NCI-H2081 (cell line): ENCODE data around the gene CCSER1.

ENCODE experiments used
- DNase-seq, 2 experiments: peaks; one replicate each; lab custom pipeline; 2025; lab: John Stamatoyannopoulos, UW

Gene CCSER1

DNA sequence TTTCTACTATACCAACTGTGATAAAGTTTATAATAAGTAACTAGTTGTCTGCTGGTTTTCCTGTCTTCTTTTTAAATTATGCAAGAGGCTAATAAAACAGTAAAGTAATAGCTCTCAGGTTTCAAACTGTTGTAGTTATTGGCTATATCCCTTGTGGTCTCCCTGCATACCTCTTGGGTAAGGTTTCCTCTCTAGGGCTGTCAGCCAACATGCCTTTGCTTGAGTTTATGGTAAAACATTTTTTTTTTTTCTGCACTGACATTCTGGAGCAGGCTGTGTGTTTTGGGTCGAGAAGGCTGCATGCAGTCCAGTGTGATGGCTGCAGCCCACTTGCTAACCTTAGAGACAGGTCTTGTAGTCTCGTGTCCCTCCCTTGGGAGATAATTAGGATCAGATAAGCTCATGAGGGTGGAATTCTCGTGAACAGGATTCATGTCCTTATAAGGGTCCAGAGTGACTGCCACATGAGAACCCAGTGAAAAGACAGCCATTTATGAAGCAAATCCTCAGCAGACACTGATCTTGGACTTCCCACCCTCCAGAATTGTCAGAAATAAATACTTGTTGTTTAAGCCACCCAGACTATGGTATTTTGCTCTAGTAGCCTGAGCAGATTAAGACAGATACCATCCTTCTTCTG, 831.2 kb downstream of the CCSER1 start:
- DNase-seq: no peak

DNA sequence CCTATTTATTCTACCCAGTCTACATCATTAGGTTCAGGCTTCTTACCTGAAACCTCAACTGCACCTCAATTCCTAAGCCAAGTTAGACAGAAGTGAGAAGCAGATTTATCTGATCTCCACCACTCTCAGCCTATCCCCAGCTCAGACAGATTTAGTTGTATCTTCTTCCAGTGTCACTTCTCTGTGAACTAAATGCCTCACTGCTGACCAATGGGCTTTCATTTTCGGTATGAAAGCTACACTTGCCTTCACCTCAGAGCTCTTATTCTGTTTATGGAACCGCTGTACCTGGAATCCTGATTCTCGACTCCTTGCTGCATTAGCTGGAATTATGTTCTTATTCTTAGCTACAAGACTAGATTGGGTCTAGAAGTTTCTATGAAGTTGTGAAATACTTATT, 833.2 kb downstream of the CCSER1 start:
- DNase-seq: no peak

DNA sequence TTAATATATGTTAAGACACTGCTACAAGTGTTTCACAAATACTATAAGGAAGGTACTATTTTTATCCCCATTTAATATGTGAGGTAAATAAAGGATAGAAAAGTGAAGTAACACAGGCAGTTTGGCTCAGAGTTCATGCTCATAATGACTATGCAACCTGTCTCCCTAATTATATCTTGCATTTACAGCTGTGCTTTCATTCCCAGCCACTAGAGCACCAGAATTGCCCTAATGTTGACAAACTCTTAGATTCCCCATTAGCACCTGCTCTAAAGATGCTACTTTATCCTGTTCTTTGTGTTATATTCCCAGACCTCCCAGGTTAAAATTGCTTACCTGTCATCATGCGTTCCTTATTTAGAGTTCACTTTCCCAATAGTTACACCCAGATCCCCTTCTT, 833.6 kb downstream of the CCSER1 start:
- peak in 1 of 2 experiments; percentile 78 for DNase-seq

DNA sequence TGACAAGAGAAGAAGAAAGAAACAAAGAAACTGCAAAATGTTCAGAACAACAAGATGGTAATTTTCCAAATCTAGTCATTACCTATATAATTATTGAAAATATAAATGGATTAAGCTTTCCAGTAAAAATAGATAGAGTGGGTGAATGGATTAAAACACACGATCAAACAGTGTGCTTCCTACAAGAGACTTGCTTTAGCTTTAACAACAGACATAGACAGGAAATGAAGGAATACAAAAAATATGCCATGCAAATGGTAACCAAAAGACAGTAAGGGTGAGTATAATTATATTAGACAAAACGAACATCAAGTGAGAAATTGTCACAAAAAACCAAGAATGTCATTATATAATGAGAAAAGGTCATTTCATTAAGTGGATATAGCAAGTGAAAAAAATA, 842.8 kb downstream of the CCSER1 start:
- no peak for DNase-seq

DNA sequence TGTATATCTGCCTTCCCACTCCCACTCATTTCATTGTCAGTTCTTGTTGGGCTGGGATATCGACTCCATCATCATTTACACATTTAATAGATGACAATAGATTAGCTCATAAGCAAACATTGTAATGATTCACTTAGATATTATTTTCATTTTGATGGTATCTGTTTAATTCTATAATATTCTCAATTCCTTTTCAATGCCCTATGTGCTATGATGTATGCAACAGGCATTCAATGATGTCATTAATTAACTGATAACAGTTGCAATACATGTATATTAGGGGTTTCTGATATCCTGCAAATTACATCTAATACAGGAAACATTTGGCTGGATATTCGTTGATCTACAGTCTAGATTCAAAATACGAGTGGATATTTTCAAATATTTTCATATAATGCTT, 850.5 kb downstream of the CCSER1 start:
- no peak for DNase-seq

DNA sequence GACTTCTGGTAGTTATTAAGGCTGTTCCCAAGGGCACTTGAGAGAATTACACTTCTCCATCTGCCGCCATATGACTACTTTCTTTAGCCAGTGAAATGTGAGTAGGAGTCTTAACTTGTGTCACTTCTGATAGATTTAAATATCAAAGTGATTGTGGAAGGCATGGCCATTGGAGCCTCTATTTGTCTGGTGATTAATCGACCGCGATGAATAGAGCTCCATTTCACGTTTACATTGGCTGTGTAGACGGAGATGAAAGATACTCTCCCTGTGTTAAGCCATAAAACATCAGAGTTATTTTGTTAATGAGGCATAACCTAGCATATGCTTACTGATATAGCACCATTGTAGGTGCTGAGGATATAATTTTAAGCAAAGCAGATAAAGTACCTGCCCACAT, 852.4 kb downstream of the CCSER1 start:
- peak in 1 of 2 experiments; percentile 6 for DNase-seq

DNA sequence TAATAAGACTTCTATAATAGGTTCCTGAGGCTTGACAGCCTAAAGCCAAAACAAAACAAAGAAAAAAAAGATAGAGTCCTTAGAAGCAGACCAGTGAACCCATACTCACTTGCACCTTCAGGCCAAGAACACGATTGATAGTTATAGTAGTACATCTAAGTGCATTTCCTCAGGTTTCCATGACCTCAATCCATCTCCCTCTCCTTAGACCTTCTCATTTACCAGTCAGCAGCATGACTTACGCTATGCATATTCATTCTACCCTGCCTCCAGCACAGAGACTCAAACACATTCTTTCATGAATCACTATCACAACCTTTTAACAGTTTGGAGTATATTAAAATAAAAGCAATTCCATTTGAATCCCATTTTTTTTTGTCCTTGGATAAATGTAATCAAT, 855.6 kb downstream of the CCSER1 start:
- no peak for DNase-seq

DNA sequence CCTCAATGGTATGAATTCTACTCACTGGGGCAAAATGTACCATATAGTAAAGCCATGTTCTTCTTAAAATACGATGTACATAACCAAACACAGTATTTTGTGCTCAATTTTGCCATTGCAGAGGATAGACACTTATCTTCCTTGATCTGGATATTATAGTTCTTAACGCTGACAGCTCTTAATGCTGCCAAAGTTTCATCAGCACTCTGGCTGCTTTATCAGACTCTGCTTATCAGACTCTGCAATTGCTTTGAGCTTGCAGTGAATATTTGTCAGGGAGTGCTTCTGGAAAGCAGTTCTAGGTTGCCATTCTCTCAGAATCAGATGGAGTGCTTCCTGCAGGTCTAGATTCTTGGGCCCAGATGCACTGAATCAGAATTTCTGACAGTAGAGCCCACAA, 863.1 kb downstream of the CCSER1 start:
- DNase-seq: no peak

DNA sequence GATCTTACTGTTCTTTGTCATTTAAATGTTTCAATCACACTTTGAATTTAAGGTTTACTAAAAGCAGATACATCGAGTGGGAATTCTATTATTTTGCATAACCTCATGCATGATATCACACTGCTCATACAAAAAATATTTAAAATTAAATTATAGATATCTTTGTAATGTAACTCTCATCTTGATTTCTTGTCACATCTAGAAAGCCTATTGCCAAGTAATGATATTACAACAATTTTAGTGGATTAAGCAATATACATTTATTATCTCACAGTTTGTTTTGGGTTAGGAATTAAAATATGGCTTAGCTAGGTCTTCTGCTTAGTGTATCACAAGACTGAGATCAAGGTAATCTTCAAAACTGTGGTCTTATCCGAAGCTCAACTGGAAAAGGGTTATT, 865.0 kb downstream of the CCSER1 start:
- DNase-seq: no peak

DNA sequence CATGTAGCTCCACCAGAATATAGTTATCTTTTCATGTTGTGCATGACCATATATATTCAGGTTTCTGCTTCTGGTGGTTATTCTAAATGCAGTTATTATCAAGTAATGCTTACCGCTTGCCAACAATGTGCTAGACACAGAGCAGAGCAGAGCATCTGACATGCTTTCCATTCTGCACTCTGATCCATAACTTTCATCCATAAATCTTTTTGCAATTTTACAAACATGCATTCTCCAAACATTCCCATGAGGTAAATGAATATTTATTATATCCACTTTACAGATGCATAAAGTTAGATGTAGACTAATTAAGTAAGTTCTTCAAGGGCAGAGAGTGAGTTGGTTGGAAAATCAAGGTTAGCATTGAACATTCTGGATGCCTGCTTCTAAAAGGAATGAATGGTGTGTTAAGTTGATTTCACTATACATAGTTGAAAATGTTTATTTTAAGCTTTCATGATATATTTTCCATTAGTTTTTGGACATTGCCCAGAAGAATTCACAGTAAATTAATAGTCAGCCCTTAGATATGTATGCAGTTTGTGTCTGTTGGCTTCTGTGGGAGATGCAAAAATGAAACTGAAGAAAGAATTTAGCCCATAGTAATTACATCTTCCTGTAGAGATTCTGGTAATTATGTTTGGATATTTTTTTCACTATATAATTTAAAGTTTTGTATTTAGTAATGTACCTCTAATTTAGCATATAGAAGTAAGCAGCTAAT, 867.8 kb downstream of the CCSER1 start:
- DNase-seq: no peak

DNA sequence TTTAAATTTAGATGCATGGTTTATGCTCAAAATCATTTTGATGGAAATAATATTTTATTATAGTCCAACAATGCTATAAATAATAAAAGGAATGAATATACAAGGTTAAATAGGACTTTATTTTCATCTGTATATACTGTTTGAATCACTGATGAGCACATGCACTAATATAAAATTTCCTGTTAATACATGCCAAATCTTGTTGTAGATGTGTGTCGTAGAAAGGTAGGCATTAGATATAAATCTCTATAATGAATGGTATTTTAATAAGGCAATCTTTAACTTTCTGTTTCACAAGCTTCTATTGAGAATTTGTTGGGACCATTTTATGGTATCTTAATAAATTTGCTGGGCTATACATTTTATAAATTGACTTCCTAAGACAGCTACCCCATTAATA, 868.8 kb downstream of the CCSER1 start:
- no peak for DNase-seq

DNA sequence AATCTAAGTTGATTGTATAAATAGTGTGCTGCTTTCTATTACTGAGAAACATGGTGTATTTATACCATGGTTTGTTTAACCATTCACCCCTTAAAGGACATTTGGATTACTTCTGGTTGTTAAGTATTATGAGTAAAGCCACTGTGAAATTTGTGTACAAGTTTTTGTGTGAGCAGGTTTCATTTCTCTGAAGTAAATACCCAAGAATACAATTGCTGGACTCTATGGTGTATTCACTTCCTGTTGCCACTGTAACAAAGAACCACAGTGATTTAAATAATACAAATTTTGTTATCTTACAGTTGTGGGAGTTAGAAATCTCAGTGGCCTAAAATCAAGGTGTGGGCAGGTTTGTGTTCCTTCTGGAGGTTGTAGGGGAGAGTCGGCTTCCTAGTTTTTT, 869.6 kb downstream of the CCSER1 start:
- DNase-seq: no peak

DNA sequence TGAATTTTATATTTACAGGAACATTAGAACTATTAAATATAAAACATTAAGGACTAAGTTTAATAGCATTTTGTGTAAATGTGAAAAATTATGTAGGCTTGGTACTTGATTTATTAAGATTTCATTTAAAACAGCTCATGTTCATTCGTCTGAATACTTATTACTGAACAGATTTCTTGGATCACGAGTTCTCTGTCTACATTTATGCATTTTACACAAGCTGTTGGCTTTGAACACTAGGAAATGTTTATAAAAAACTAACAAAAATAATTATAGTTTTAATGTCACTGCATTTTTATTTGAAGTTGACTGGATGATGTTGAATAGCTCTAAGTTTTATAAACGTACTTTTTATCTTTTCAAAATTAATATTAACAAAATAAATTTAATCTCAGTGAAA, 888.7 kb downstream of the CCSER1 start:
- no peak for DNase-seq

DNA sequence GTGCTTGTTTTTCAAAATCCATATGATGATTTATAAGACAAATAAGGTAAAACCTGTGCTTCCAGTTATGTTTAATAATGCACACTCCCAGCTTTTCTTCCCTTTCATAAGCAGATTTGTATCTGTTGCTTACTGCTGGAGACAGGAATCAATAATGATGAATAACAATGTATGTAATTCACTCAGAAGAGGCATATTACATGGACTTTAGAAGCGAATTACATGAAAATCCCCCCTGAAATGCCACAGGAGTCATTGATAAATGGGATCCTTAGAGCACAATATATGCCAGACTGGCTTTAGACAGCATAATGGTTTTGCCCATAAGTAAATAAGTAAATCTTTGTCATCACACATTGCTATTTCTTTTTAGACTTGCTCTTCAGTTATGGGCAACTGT, 892.3 kb downstream of the CCSER1 start:
- DNase-seq: no peak

DNA sequence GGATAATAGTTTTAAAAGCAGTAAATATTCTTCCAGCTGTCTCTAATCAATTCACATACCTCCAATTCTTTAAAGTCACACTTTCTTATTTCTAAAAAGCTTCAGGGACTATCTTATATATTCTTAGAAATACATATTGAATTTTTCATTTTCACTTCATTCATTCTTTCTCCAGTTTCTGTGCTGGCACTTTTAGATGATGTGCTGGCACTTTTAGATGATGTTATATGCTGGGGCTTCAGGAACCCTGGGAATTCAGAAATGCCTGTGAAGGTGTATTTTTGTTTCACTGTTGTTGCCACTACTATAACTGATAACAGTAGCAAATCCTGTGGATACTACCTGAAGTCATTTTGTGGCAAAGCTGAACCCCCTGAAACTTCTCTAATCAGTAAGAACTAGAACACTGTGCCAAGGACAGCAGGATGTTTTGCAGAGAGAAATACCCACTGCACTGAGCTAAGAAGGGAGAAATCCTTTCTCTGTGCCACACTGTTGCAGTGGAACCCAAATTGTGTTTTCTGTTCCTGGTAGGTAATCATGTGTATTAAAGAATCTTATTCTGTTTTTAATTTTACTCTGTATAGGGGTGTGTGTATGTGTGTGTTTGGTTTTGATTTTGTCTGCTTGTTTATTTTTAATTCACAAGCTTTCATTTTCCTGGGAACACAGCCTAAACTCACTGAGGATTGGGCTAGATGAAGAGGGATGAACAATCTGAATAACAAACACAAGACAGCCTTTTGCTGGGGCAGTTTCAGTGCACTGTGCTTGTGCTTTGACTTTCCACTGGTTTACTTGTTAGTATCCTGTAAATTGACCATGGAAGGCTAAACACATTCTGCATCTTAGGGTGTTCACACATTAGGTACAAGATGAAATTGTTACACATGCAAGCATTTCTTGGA, 898.3 kb downstream of the CCSER1 start:
- no peak for DNase-seq

DNA sequence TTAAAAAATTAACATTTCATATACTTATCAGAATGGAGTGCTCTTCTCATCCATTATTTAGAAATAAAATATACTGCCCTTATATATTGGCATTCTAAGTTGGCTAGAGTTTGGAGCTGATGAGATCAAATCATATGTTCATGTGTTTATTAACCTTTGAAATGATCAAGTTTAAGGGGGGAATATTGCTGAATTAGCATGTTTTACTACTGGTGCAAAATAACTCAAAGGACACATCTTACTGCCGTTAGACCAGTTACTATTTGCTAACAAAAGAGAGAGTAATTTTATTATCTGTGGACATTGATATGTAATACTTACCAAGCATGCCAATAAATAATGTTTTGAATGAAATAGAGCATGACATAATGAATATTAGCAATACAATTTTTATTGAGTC, 901.0 kb downstream of the CCSER1 start:
- no peak for DNase-seq

DNA sequence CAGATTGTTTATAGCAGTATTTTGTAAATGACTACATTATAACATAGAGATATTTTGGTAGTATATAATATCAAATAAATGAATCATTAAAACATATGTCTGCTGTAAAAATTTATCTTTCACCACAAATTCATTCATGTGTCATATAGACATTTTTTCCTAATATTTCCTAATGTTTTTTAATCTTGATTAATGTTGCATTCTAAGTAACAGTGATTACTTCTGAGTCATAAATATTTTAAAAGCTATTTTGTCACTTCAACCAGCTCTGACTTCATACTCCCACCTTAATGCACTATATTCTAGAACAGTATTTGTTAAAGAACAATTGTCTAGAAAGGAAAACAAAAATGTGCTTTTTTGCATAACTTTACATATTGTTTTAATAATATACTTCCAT, 904.6 kb downstream of the CCSER1 start:
- DNase-seq: no peak

DNA sequence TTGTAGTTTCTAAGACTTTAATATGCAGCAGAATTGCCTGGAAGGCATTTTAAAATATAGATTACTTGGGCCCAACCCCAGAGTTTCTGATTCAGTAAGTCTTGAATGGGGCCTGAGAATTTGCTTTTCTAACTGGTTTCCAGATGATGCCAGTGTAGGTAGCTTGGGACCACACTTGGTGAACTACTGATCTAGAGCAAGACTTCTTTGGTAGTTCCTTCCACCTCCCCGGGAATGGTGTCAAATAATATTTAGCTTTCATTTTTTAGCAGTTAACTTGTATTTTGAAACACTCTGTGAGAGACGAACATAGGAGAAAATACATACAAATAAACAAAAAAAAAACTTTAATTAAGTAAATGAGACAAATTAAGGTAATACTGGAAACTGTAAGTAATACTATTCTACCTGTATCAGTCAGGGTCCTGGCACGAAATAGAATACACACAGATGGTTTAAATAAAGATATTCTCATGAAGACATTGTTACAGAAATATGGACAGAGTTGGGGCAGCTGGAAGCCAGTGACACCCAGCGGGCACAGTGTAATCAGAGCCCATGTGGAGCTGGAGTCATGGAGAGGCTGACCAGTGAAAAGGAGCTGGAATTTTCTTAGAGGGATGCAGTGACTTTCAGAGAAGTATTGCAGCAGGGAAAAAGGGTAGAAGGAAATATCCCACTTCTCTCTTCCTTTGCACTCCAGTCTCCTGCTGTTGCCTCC, 905.7 kb downstream of the CCSER1 start:
- DNase-seq: no peak

DNA sequence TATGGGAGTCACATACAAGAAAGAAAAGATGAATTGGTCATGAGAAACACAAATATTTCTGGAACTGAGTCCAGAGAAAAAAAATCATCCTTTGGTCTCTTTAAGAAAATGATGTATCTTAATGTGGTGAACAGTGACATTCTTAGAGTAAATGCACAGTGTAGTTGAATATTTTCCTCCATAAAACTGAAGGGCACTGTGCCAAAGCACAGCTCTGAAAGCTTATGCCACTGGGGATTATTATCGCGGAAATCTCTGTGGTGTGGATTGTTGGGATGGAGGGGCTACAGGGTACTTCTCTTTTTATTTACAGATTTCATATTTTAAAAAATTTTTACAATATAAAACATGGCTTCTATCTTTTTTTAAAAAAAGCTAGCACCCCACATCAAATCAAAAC, 908.1 kb downstream of the CCSER1 start:
- no peak for DNase-seq

DNA sequence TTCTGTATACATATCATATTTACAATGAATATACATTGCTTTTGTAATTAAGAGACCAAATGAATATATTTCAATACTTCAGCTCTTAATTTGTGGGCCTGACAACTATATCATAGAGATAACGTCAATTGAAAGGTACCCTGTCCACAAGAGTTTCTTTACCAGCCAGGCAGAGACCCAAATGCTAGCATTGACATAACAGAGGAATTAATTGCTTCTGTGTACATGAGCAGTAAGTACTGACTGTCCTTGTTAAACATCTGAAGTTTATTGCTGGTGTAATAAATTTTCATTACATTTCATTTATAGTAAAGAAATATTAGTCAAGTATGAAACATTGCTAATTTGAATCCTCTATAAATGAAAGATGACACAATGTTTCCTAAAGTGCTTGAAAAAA, 910.8 kb downstream of the CCSER1 start:
- DNase-seq: no peak

DNA sequence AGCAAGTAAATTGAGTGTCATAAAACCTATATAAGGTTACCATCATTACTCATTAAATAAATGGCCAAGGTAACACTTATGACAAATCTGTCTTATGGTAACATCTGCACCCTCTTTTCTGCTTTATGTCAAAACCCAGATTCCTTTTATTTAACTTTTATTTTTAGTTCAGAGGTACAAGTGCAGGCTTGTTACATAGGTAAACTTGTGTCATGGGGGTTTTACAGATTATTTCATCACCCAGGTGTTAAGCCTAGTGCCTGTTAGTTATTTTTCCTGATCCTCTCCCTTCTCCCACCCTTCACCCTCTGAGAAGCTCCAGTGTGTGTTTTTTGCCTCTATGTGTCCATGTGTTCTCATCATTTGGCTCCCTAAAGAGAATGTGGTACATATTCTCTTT, 930.7 kb downstream of the CCSER1 start:
- no peak for DNase-seq

DNA sequence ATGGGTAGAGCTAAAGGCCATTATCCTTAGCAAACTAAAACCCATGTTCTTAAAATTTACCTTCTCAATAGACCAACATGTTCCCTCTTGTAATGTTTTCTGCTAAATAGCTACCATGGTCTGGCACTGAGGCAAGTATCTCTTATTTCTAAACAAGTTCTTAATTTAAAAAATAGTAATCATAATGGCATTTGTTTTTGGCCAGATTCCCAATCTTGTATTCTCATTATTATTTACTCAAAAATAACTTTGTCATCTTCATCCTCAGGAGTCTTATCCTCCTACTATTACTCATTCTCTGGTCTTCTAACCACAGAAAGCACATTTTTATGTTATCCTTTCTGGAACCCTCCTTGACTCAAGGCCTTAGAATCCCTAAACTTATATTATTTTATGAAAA, 931.2 kb downstream of the CCSER1 start:
- no peak for DNase-seq
